ENCODE results near the gene CNTN5. TPM values are rescaled to one million over a fixed set of nuclear protein-coding genes. Genes with fewer than 3 reads are reported as not detected.

CNTN5 gene
- total RNA-seq, 1 donor from 2014 or later = not detected

- no peak for DNase-seq (ENCODE audit: low spot score)
- Mint-ChIP-seq H3K4me1 (ENCODE audit: low read depth) (no peaks in the 10 kb centered on the region), H3K9me3 (peaks cover 24% of the 10 kb centered on the region), H3K27me3 (ENCODE audit: low read depth) (no peaks in the 10 kb centered on the region), H3K36me3 (ENCODE audit: low read depth) (no peaks in the 10 kb centered on the region), H3K4me3 (ENCODE audit: low read depth) (no peak overlapping the region), H3K27ac (no peak overlapping the region)
- intact Hi-C loops (cut with micrococcal nuclease) = no loop called here
Observed at GRCh38 chr11:99519095-99519494, 498.3 kb downstream of the CNTN5 start.

DNA sequence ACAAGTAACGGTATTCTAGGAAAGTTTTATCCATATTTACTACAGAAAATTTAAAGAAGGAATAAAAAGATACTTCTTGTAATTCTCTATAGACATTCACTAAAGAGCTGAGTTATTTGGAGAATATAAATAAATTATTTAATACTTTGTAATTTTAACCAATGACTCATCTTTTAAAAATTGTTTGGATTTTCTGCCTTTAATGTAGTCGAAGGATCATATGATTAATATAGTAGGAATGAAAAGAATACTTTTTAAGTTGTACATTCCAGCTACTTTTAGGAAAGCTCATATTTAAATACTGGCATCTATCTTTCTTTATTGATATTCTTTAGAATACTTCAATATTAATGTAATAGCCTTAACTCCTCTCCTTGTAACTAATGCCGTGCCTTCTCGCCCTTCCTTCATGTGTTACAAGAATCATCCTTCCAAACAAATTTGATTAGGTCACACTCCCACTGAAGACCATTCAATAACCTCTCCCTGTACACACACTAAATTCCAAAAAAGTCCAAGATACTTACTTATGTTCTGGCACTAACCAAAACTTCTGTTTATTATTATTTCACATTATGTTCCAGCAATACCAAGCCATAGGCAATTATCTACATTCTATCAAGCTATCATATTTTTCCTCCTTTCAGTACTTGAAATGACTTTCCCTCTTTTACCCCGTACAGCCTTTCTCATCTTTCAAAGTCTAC is 501.9 kb downstream of the CNTN5 start:
- Mint-ChIP-seq H3K4me3 (ENCODE audit: low read depth) (no peak overlapping the region), H3K27me3 (ENCODE audit: low read depth) (no peaks in the 10 kb centered on the region)

GRCh38 chr11:99531468-99531867 is 510.7 kb downstream of the CNTN5 start:
- no peak overlapping the region for H3K4me3 Mint-ChIP-seq (ENCODE audit: low read depth)
- no peaks in the 10 kb centered on the region for H3K36me3 Mint-ChIP-seq (ENCODE audit: low read depth)
- H3K4me1 Mint-ChIP-seq (ENCODE audit: low read depth) = no peaks in the 10 kb centered on the region
- no peak for DNase-seq (ENCODE audit: low spot score)
- no peaks in the 10 kb centered on the region for H3K27me3 Mint-ChIP-seq (ENCODE audit: low read depth)
- peaks cover 34% of the 10 kb centered on the region for H3K9me3 Mint-ChIP-seq
- H3K27ac Mint-ChIP-seq = no peak overlapping the region
- intact Hi-C loops (cut with micrococcal nuclease) = no loop called here

More for the DNA sequence above, 501.9 kb downstream of the CNTN5 start:
- intact Hi-C loops (cut with micrococcal nuclease) = no loop called here
- H3K4me1 Mint-ChIP-seq (ENCODE audit: low read depth) = no peaks in the 10 kb centered on the region
- peaks cover 21% of the 10 kb centered on the region for H3K9me3 Mint-ChIP-seq
- H3K36me3 Mint-ChIP-seq (ENCODE audit: low read depth) = no peaks in the 10 kb centered on the region
- no peak overlapping the region for H3K27ac Mint-ChIP-seq
- no peak for DNase-seq (ENCODE audit: low spot score)

- peaks cover 36% of the 10 kb centered on the region for H3K9me3 Mint-ChIP-seq
Observed at GRCh38 chr11:99534812-99535211, 514.1 kb downstream of the CNTN5 start.

DNA sequence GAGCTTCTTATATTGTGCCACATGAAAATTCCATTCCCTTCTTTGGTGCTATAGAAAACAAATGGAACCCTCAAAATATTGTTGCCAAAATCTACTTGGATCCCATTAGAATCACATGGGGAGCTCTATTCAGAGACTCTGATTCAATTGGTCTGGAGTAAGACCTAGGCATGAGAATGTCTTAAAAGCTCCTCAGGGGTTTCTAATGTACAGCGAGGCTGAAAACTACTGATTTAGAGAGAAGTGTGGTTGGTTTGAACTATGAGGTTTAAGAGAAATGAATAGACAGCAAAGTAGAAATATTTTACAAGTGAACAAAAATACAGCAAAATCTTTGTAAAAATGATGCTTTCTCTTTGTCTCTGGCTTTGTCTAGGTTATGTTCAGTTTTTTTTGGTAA is 514.7 kb downstream of the CNTN5 start:
- intact Hi-C loops (cut with micrococcal nuclease) = no loop called here
- Mint-ChIP-seq H3K4me1 (ENCODE audit: low read depth) (no peaks in the 10 kb centered on the region), H3K36me3 (ENCODE audit: low read depth) (no peaks in the 10 kb centered on the region), H3K27me3 (ENCODE audit: low read depth) (no peaks in the 10 kb centered on the region), H3K9me3 (peaks cover 37% of the 10 kb centered on the region), H3K4me3 (ENCODE audit: low read depth) (no peak overlapping the region), H3K27ac (no peak overlapping the region)
- DNase-seq (ENCODE audit: low spot score) = no peak

More at GRCh38 chr11:99534812-99535211, 514.1 kb downstream of the CNTN5 start:
- Mint-ChIP-seq H3K36me3 (ENCODE audit: low read depth) (no peaks in the 10 kb centered on the region), H3K27me3 (ENCODE audit: low read depth) (no peaks in the 10 kb centered on the region), H3K4me3 (ENCODE audit: low read depth) (no peak overlapping the region), H3K4me1 (ENCODE audit: low read depth) (no peaks in the 10 kb centered on the region), H3K27ac (no peak overlapping the region)
- no peak for DNase-seq (ENCODE audit: low spot score)
- intact Hi-C loops (cut with micrococcal nuclease) = no loop called here

DNA sequence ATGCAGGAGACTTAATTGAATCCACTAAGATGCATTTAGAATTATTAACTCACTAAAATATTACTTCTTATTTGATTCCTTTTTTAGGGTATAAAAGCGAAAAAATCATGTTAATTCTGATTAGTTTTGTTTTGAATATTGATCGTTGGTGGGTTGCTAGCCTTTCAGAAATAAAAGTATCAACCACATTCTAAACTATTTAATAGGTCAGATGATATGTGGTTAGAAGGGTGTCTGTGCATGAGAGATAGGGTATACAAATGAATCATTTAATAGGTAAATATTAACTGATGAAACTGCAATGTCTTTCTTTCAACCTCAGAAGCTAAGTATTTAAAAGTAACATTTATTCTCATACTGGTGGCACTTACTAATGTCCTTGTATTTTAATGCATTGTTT is 515.1 kb downstream of the CNTN5 start:
- no peak for DNase-seq (ENCODE audit: low spot score)
- Mint-ChIP-seq H3K36me3 (ENCODE audit: low read depth) (no peaks in the 10 kb centered on the region), H3K4me1 (ENCODE audit: low read depth) (no peaks in the 10 kb centered on the region), H3K27me3 (ENCODE audit: low read depth) (no peaks in the 10 kb centered on the region), H3K9me3 (peaks cover 35% of the 10 kb centered on the region), H3K27ac (no peak overlapping the region), H3K4me3 (ENCODE audit: low read depth) (no peak overlapping the region)
- intact Hi-C loops (cut with micrococcal nuclease) = no loop called here

DNA sequence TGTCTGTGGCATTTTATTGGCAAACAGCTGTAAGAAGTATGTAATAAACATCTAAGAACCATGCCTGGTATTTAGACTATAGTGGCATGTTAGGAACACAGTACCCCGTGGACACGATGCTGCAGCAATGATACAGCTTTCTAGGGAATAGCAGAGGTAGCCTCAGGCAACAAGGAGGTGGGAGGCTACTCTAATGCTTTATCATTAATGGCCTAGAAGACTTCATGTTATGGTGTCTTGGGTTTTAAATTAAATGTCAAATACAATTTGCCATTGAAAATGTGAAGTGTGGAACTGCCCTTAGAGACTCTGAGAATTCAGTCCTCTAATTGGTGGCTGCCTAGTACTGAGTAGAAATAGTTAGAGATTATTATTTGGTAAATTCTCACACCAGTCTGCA is 516.9 kb downstream of the CNTN5 start:
- H3K4me3 Mint-ChIP-seq (ENCODE audit: low read depth) = no peak overlapping the region
- DNase-seq (ENCODE audit: low spot score) = no peak
- intact Hi-C loops (cut with micrococcal nuclease) = no loop called here
- H3K9me3 Mint-ChIP-seq = peaks cover 34% of the 10 kb centered on the region
- no peak overlapping the region for H3K27ac Mint-ChIP-seq
- no peaks in the 10 kb centered on the region for H3K27me3 Mint-ChIP-seq (ENCODE audit: low read depth)
- no peaks in the 10 kb centered on the region for H3K4me1 Mint-ChIP-seq (ENCODE audit: low read depth)
- no peaks in the 10 kb centered on the region for H3K36me3 Mint-ChIP-seq (ENCODE audit: low read depth)

GRCh38 chr11:99545616-99546015 is 524.9 kb downstream of the CNTN5 start:
- intact Hi-C loops (cut with micrococcal nuclease) = no loop called here
- Mint-ChIP-seq H3K4me3 (ENCODE audit: low read depth) (no peak overlapping the region), H3K27me3 (ENCODE audit: low read depth) (no peaks in the 10 kb centered on the region), H3K9me3 (peaks cover 21% of the 10 kb centered on the region), H3K27ac (no peak overlapping the region), H3K36me3 (ENCODE audit: low read depth) (no peaks in the 10 kb centered on the region), H3K4me1 (ENCODE audit: low read depth) (no peaks in the 10 kb centered on the region)
- DNase-seq (ENCODE audit: low spot score) = no peak

DNA sequence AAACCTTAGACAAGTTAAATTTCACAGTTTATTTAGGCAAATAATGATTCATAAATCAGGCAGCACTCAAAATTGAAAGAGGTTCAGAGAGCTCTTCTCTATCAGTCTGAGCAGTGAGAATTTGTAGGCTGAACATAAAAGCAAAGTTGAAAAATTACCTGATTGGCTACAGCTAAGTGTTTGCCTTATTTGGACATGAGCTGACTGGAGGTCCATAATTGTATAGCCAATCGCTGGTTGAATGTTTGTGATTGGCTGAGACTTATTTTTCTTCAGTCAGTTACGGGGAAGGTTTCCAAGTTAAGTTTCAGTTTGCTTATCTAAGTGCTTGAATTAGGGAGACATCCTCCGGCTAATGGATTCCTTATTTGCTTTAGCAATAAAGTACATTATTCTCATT is 527.5 kb downstream of the CNTN5 start:
- H3K4me3 Mint-ChIP-seq (ENCODE audit: low read depth) = no peak overlapping the region
- H3K27ac Mint-ChIP-seq = no peak overlapping the region

DNA sequence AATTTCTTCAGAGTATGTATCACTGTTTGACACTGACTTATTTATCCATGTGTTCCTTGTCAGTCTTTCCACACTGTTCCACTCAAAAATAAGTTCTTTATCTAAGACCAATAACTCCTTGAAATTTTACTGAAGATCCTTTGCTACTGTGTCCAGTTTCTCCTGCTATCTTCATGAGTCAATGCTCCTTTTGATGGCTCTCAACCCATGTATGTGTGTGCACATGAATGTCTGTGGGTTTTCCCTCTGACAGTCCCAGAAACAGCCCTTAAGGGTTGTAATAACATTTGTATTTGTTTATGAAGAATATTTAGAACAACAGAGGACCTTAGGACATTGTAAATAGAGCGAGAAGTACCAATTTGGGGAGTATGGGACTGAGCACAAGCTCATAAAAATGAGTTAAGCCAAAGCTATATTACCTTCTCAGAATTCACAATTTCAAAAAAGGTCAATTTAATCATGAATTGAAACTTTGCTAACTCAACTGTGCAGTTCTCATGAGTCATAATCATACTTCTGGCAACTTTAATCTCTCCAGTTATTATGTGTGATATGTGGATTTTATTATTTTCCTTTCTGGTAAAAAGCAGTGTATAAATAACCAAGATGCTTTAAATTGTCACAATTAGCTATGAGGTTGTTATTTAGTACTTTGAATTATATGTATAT is 533.6 kb downstream of the CNTN5 start:
- no peak overlapping the region for H3K4me3 Mint-ChIP-seq (ENCODE audit: low read depth)
- peaks cover 8% of the 10 kb centered on the region for H3K9me3 Mint-ChIP-seq
- no peak for DNase-seq (ENCODE audit: low spot score)
- no peaks in the 10 kb centered on the region for H3K4me1 Mint-ChIP-seq (ENCODE audit: low read depth)
- no peaks in the 10 kb centered on the region for H3K36me3 Mint-ChIP-seq (ENCODE audit: low read depth)
- no peak overlapping the region for H3K27ac Mint-ChIP-seq
- H3K27me3 Mint-ChIP-seq (ENCODE audit: low read depth) = no peaks in the 10 kb centered on the region
- intact Hi-C loops (cut with micrococcal nuclease) = no loop called here

More for the DNA sequence above, 527.5 kb downstream of the CNTN5 start:
- peaks cover 17% of the 10 kb centered on the region for H3K9me3 Mint-ChIP-seq
- H3K4me1 Mint-ChIP-seq (ENCODE audit: low read depth) = no peaks in the 10 kb centered on the region
- no peaks in the 10 kb centered on the region for H3K27me3 Mint-ChIP-seq (ENCODE audit: low read depth)
- no peak for DNase-seq (ENCODE audit: low spot score)
- intact Hi-C loops (cut with micrococcal nuclease) = no loop called here
- no peaks in the 10 kb centered on the region for H3K36me3 Mint-ChIP-seq (ENCODE audit: low read depth)

DNA sequence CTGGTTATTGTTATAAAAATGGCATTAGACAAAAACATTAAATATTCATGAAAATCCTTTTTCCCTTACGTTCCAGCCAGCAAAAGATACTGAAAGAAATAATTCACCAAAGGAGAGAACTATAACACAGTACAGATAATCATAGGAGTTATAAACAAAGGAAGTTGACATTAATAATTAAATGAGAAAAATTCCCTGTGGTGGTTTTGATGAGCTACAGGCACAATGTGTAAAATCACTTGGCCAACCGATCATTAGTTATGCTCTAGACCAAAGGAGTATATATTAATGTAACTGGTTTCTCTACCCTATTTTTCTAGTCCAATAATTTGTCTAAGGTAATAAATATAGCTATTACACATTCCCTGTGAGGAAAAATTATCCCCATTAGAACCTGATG is 534.7 kb downstream of the CNTN5 start:
- H3K36me3 Mint-ChIP-seq (ENCODE audit: low read depth) = no peaks in the 10 kb centered on the region
- intact Hi-C loops (cut with micrococcal nuclease) = no loop called here
- DNase-seq (ENCODE audit: low spot score) = no peak
- H3K27ac Mint-ChIP-seq = no peak overlapping the region
- no peaks in the 10 kb centered on the region for H3K4me1 Mint-ChIP-seq (ENCODE audit: low read depth)
- H3K4me3 Mint-ChIP-seq (ENCODE audit: low read depth) = no peak overlapping the region
- no peaks in the 10 kb centered on the region for H3K27me3 Mint-ChIP-seq (ENCODE audit: low read depth)
- peaks cover 5% of the 10 kb centered on the region for H3K9me3 Mint-ChIP-seq

DNA sequence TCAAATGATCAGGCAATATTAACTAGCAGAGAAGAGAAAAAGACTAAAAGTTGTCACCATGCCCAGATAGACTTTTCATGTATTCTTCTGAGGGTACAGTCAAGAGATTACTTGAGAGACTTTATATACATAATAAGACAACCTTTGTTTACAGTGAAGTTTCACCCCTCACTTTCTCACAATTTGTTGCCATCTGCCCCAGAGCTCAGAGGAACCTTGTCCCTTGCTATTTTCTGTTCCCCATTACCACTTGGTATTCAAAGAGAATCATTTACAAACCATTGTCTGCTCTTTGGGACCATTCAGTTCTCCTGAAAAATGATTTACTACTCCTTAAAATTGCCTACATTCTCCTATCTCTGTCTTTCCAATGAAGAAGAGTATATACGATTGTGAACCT is 544.6 kb downstream of the CNTN5 start:
- no peak overlapping the region for H3K27ac Mint-ChIP-seq
- H3K36me3 Mint-ChIP-seq (ENCODE audit: low read depth) = no peaks in the 10 kb centered on the region
- H3K9me3 Mint-ChIP-seq = peaks cover 22% of the 10 kb centered on the region
- DNase-seq (ENCODE audit: low spot score) = no peak
- H3K4me3 Mint-ChIP-seq (ENCODE audit: low read depth) = no peak overlapping the region
- intact Hi-C loops (cut with micrococcal nuclease) = no loop called here
- no peaks in the 10 kb centered on the region for H3K4me1 Mint-ChIP-seq (ENCODE audit: low read depth)
- H3K27me3 Mint-ChIP-seq (ENCODE audit: low read depth) = no peaks in the 10 kb centered on the region

DNA sequence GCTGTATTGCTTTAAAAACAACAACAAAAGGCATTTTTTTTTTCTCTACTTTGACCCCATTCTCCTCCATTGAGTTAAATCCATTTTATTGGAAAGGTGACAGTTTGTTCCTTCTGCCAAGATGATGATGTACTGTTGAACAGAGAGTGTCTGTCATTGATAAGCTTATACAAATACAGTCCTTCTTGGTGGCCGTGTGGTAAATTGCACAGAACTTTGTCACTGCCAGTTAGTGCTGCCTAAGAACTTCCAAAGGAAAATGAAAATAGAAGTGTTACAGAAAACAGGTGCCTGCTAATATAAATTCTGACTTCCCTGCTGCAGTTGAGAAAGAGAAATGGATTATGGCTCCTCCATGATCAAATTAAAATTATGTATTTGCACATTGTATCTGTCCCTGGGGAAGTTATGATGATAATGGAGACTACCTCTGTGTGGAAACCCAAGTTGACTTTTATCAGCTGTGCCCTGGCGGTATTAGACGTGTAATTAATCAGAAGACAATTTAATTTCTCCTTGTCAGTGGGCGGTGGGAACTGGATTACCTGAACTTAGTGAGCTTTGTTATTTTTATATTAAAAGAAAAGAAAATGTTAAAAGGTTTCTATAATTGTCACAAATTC is 546.7 kb downstream of the CNTN5 start:
- DNase-seq (ENCODE audit: low spot score) = no peak
- no peaks in the 10 kb centered on the region for H3K27me3 Mint-ChIP-seq (ENCODE audit: low read depth)
- no peak overlapping the region for H3K27ac Mint-ChIP-seq
- intact Hi-C loops (cut with micrococcal nuclease) = no loop called here
- peaks cover 22% of the 10 kb centered on the region for H3K9me3 Mint-ChIP-seq
- no peaks in the 10 kb centered on the region for H3K4me1 Mint-ChIP-seq (ENCODE audit: low read depth)
- H3K4me3 Mint-ChIP-seq (ENCODE audit: low read depth) = no peak overlapping the region
- no peaks in the 10 kb centered on the region for H3K36me3 Mint-ChIP-seq (ENCODE audit: low read depth)
